GM19023 (cell line): ENCODE results near the gene NAV3.
A peak's percentile ranks its signal among the peaks of the same experiment; 100 is the strongest.

Experiments used
- ATAC-seq: cut with Tn5 transposase; IDR thresholded peaks from one replicate; pipeline ENCODE4 v1.9.1; 2021; ENCODE audit warnings: mild to moderate bottlenecking, moderate library complexity; ENCODE audit not compliant: unreplicated experiment

Gene NAV3, protein sequence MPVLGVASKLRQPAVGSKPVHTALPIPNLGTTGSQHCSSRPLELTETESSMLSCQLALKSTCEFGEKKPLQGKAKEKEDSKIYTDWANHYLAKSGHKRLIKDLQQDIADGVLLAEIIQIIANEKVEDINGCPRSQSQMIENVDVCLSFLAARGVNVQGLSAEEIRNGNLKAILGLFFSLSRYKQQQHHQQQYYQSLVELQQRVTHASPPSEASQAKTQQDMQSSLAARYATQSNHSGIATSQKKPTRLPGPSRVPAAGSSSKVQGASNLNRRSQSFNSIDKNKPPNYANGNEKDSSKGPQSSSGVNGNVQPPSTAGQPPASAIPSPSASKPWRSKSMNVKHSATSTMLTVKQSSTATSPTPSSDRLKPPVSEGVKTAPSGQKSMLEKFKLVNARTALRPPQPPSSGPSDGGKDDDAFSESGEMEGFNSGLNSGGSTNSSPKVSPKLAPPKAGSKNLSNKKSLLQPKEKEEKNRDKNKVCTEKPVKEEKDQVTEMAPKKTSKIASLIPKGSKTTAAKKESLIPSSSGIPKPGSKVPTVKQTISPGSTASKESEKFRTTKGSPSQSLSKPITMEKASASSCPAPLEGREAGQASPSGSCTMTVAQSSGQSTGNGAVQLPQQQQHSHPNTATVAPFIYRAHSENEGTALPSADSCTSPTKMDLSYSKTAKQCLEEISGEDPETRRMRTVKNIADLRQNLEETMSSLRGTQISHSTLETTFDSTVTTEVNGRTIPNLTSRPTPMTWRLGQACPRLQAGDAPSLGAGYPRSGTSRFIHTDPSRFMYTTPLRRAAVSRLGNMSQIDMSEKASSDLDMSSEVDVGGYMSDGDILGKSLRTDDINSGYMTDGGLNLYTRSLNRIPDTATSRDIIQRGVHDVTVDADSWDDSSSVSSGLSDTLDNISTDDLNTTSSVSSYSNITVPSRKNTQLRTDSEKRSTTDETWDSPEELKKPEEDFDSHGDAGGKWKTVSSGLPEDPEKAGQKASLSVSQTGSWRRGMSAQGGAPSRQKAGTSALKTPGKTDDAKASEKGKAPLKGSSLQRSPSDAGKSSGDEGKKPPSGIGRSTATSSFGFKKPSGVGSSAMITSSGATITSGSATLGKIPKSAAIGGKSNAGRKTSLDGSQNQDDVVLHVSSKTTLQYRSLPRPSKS (N-terminal part only)

DNA sequence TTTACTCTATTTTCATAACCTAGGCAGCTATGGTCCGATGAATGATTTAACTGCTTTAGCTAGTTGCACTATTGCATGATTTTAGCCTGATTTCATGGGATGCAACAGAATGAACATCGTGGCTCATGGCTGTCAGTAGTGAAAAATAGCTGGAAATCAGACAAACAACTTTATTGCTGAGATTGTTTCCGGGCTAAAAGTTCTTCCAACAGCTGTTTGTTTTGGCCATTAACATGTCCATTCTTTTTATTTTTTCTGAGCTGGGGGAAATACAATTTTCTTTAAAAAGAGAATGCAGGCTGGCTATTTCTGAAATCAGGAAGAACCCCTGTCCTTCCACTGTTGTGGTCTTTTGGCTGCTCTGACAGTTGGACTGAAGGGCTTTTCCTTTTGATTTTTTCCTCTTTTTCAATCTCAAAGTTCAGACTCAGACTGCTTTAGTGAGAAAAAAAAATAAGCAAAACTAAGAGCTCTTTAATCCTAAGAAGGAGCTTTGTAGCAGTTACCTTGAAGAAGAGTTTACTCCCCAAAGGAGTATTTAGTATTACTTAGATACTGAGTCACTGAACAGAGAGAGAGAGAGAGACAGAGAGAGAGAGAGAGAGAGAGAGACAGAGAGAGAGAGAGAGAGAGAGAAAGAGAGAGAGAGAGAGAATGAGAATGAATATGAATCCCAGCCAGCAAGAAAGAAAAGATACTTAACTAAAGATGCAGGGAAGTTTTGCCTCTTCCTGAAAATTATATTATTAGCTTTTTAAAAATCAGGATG lies at the start of gene NAV3:
TSS of gene NAV3 (plus strand) at position 312 of the 769 bp plus-strand sequence. CDS start 568 bp downstream, outside the sequence.
- no peak for ATAC-seq

DNA sequence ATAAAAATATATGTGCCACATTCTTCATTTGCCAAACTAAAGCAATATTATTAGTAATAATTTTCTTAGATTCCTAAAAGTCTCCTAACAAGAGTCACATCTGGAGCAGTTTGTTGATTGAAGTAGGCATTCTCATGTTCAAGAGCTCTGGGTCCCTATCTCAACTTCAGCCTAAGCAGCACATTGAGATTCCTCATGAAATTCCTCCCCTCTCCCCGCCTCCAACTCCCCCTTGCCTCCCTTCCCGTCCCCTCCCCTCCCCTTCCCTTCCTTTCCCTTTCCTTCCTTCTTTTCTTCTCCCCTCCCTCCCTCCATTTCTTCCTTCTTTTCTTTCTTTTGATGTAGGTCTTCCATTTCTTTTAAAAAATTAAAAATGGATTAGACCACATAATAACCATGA lies 48.7 kb upstream of the NAV3 start:
- ATAC-seq, result no peak

- no peak for ATAC-seq
Observed at GRCh38 chr12:77782766-77783165, 47.9 kb upstream of the NAV3 start.

- ATAC-seq, result no peak
Observed at GRCh38 chr12:77785211-77785610, 45.5 kb upstream of the NAV3 start.

- no peak for ATAC-seq
Observed at GRCh38 chr12:77786675-77787074, 44.0 kb upstream of the NAV3 start.

DNA sequence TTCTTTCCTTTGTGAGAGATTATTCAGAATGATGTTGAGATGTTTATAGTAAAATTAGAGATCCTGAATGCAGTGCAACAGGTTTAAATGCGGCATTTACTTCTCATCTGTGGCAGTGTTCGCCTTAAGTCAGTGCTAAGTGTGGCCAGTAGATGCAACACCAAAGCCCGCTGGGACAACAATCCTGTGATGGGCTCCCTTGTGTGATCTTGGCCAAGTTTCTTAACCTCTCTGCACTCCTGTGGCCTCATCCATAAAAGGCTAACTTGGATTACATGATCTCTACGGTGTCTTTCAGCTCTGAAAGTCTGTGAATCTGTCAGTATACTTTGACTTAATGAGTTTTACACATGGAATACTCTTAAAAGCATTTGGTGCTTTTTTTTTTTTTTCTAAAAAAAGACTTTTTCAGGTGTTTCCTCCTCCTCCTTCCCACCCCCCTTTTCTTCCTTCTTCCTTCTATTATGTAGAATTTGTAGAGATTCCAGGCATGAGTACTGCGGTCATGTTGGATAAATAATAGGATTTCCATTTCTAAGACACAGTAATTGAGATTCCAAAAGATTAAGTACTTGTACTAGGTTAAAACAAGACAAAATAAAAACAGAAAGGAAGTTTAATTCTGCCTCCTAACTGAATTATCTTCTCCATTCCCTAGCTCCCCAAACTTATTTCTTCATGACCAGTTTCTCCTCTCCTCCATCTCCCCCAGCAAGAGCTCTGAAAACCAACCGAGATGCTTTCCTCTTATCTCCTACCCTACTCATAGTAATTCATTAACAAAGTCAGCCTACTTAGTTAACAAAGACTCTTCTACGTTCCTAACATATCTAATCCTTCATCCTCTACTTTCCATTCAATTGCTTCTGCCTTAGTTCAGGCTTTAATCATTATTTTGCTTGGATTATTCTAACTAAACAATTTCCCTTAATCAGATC lies 42.2 kb upstream of the NAV3 start:
- ATAC-seq, result no peak

DNA sequence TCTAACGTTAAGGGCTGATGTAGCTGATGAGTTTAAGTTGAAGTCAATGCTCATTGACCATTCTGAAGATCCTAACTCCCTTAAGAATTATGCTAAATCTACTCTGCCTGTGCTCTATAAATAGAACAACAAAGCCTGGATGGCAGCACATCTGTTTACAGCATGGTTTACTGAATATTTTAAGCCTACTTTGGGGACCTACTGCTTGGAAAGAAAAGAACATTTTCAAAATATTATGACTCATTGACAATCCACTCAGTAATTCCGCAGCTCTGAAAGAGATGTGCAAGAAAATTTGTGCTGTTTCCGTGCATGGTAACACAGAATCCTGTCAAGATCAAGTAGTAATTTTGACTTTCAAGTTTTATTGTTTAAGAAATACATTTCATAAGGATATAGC lies 35.0 kb upstream of the NAV3 start:
- ATAC-seq, result no peak

DNA sequence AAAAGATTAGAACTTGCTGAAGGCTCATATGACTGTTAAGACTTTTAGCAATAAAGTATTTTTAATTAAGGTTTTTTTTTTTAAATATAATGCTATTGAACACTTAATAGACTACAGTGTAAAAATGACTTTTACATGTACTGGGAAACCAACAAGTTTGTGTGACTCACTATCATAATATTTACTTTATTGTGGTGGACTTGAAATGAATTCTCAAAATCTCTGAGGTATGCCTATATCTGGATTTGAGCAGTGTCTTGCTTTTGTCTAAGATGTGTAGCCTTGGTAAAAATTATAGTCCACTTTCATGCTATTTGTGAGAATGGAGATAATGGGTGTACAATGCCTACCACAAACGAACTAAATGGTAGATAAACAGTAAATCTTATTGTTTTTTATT lies 33.9 kb upstream of the NAV3 start:
- ATAC-seq, result no peak

DNA sequence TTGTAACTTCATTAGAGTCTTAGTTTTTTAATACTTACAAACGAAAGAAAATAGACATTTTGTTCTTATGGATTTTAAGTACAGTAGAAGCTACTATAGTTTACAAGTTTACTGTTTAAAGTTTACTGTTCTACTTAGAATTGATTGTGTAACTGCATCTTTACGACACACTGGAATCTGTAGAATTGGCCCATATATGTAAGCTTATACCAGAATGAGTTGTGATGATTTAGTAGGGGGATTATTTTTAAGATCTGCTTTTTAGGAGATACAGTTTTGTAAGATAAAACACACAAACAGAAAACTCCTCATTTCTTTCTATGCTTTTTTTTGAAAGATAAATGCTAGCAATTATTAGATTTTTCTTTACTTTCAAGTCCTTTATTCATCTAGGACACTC lies 30.2 kb upstream of the NAV3 start:
- no peak for ATAC-seq

DNA sequence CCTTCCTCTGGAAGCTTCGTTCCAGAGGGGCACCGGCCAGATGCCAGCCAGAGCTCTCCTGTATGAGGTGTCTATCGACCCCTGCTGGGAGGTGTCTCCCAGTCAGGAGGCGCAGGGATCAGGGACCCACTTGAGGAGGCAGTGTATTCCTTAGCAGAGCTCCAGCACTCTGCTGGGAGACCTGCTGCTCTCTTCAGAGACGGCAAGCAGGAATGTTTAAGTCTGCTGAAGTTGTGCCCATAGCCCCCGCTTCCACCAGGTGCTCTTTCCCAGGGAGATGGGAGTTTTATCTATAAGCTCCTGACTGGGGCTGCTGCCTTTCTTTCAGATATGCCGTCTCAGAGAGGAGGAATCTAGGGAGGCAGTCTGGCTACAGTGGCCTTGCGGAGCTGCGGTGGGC lies 22.2 kb upstream of the NAV3 start:
- no peak for ATAC-seq

DNA sequence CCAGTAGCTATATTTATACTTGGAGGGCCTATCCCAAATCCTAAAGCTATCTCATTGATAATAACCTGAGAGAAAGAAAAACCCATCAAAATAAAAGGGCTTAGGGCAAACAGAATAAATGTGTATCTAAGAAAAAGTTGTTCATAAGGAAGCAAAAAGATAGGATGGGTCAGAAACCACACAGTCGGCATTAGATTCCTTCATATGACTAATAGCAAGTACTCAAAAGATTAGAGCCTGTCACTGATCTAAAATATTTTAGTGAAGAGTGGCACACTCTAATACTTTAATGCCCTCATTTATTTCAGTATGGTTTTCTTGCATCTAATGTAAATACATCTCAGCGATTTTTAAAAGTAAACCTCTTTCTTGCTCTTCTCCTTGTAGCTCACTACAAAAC lies 17.1 kb upstream of the NAV3 start:
- ATAC-seq, result no peak

DNA sequence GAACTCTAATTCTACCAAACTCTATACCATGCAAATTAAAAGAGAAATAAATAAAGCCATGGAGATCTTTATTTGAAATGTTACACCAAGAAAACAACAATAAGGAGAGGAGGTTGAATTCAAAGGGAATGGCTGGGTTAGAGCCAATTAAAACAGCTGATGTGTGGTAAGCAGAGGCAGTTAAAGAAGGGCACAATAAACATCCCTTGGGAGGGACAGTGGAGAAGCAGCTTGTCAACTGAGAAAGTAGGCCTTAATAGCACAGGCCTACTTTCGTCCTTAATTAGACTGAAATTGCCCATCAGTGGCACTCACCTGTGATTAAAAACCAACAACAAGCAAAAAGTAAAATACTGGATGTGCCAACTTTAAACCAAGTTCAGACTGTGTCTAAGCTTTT lies 16.3 kb upstream of the NAV3 start:
- ATAC-seq, result no peak

DNA sequence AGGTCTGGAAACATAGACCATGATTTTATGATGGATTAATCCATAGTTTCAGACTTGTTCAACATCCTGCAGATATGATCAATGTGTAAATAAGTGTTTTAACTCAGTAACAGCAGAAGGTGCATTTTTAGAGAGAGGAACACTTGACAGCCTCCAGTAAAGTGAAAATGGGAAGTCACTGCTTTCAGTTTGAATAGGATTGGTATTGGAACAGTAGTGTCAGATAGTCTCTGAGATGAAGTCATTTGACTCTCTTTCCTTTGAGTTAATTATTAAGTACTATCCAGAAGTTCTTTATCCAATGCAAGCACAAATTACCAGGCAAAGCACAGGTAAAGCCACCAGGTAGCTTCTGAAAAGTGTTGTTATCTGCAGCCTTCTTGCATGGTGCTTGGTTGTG lies 14.5 kb upstream of the NAV3 start:
- ATAC-seq, result peak; percentile 92

DNA sequence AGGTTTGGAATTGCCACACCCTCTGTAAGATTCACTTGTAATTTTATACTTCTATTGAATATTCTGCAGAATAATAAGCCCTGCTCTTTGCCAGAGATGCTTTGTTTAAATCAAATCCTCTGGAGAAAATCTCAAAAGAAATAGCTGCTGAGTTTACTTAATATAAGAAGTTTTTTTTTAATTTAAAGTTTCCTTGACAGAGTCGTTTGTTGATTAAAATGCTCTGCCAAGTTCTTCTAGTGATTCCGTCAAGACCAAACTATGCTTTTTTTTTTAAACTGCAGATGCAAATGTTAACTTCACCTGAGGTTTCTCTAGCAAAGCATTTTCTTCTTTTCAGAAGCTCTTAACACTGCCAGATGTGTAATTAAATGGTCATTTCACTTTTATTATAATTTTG lies 13.4 kb upstream of the NAV3 start:
- ATAC-seq, result no peak

DNA sequence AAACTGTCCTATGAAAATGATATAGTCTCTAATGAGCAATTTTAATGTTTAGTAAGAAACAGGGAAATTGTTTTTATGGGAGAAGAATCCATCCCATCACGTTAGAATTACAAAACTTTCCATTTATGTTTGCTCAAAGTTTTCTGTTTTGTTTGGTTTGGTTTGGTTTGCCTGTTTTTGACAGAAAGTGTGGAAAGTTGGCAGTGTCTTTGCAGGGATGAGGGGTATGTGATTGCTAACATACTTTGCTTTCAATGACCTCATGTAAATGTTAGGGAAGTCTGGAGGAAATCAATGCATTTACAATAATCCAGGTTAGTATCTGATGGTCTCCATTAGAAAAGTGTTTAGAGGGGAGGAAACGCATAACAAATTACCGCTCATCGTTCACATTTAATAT lies 12.3 kb upstream of the NAV3 start:
- no peak for ATAC-seq

GRCh38 chr12:77821699-77822203 lies 8.9 kb upstream of the NAV3 start:
- ATAC-seq, result no peak

- ATAC-seq, result no peak
Observed at GRCh38 chr12:77833329-77833728, 2.6 kb downstream of the NAV3 start.

- no peak for ATAC-seq
Observed at GRCh38 chr12:77834618-77835017, 3.9 kb downstream of the NAV3 start.

- ATAC-seq, result no peak
Observed at GRCh38 chr12:77835969-77836368, 5.3 kb downstream of the NAV3 start.
